GM21529 (cell line): Measurements from ENCODE around the gene MEF2D.

Experiments
- ATAC-seq: cut with Tn5 transposase; IDR thresholded peaks from one replicate; pipeline ENCODE4 v1.9.1; 2021; ENCODE audit not compliant: unreplicated experiment

The MEF2D gene

DNA sequence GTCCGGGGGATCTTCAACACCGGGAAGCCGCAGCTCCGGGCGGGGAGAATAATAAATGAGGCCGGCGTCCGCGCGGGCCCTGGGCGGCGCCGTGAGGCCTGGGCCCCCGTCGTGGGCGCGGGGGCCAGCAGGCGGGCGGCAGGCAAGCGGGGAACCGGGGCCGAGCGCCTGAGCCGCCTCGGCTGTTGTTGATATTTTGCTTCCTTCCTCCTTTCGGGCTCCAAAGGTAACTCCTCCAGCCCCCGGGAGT lies at the start of gene MEF2D:
Gene MEF2D (minus strand): TSS at position 233 of the 250 bp plus-strand sequence. CDS start 17,483 bp downstream, outside the sequence.
- no peak for ATAC-seq

DNA sequence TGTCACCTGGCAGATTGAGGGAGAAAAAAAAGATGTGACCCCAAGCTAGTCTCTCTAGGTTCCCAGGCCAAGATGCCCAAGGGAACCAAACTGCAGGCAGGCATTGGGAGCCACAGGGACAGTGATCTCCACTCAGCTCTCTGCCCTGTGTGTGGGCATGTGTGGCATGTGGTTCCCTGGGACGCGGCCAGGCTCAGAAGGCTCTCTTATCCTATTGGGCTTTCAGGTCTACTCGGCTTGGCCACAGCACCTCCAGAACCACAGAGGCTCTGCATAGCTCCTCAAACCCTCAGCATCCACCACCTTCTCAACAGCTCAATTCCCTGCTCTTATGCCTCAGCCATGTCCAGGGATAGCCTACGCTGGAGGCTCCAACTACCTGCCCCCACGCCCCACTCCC lies 49.8 kb upstream of the MEF2D start:
- ATAC-seq: no peak

DNA sequence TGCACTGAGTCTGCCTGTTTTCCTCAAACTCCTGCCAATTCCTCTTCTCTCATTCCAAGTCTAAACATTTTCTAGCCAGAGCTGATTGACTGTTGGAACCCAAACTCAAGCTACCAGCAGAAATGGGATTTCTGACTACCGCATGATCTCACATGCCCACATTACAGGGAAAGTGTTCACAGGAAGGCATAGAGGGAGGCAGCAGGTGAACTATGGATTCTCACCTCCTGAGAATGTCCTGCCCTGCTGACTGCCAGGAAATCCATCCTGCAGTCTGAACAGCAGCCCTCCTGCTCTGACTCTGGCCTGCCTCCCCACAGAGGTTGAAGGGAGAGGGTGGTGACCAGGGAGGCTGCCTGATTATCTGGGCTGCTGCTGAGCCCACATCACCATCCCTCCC lies 49.3 kb upstream of the MEF2D start:
- ATAC-seq: no peak

DNA sequence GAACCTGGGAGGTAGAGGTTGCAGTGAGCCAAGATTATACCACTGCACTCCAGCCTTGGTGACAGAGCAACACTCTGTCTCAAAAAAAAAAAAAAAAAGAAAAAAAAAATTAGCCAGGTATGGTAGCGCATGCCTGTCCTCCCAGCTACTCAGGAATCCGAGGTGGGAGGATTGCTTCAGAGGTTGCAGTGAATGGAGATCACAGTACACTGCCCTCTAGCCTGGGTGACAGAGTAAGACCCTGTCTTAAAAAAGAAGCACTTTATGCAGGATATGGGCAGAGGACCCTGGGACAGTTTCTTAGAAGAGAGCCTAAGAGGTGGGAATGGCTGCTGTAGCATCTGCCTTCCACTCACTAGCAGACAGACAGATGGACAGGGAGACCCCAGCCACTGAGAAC lies 48.8 kb upstream of the MEF2D start:
- no peak for ATAC-seq

DNA sequence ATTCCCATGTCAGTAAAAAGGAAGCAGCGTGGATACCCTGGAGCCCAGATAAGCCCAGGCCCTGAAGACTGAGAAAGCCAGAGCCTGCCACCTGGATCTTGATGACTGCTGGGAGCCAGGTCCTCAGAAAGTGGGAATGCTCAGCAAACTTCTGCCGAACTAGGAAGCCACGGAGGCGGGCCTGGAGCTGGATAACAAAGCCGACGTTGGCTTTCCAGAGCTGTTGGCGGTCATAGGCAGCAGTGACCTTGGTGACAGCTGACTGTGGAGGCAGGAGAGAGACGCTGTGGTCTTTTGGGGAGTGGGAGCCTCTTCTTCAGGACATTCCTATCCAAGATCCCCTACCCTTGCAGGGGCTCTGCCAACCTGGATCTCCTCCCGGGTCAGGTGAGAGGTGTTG lies 47.4 kb upstream of the MEF2D start:
- ATAC-seq: no peak

DNA sequence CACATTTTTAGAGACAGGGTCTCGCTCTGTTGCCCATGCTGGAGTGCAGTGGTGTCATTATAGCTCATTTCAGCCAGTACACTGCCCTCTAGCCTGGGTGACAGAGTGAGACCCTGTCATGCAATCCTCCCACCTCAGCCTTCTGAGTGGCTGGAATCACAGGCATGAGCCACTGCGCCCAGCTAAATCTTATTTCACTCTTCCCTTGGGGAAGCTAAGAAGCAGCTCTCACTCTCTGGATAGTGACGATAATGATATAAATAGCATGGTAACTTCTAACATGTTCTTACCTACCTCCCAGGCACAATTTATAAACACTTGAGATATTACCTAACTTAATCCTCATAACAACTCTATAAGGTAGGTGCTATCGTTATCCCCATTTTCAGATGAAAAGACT lies 46.9 kb upstream of the MEF2D start:
- ATAC-seq: no peak

DNA sequence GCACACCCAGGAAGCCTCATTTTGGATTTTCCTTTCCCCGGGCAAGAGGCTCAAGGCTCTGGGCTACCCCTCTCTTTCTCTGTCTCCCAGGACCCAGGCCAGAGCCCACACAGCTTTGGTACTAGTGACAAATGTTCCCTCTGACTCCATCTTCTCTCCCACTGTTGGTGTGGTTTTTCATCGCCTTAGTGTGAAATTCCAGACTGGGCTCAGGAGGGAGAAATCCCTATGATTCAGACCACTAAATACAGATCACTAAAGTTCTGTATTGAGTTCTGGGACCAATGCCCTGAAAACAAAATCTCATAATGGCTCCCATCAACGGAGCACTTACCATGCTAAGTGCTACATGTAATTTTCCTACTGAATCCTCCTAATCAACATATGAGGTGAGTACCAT lies 45.7 kb upstream of the MEF2D start:
- no peak for ATAC-seq

DNA sequence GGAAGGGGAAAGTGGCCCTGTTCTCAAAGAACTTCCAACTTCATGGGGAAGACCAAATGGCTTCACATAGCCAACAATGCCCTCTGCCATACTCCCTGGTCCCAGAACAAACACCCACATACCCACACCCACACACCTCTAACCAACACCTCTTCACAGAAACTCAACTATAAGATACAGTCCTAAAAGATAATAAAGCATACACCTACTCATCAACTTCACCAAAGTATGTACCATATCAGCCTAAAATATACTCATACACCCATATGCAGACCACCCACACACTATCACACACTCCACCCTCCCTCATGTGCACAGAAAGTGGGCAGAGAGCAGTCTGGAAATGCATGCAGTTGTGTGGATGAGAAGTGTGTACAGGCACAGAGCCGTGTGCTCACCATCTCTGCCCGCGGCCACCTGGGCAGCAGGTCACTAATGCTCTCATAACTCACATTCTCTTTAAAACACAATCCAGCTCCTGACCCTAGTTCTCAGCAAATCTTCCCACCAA lies 44.1 kb upstream of the MEF2D start:
- no peak for ATAC-seq

DNA sequence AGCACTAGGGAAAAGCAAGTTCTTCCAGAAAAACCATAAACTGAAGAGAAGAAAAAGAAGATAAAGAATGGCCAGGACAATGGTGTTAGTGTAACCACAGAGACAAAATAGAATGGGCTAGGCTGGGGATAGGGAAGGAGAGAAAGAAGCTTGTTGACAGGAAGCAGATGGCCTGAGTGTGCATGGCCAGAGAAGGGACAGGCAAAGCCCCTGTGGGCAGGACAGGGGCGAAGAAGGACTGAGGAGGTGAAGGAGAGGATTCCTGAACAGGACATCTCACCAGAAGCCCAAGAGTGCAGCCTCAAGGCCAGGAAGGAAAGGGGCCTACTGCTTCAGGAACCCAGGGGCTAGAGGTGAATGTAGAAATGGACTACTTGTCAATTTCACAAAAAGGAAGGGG lies 42.5 kb upstream of the MEF2D start:
- no peak for ATAC-seq

DNA sequence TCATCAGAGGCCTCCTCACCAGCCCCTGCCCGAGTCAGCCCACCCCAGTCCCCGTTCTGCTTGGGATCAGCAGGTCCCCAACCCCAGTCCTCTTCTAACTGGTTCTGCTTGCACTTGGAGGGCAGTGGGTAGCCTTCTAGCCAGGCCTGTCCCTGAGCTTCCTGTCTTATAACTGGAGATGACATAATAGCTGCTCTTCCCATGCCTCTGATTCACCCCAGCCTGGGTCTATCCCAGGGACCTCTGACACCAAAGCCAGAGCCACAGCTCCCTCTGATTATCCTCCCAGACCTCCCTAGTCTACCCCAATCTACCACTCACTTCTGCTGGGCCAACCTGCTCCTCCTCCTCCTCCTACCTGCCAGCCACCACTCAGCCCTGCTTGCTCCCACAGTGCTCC lies 40.4 kb upstream of the MEF2D start:
- no peak for ATAC-seq

DNA sequence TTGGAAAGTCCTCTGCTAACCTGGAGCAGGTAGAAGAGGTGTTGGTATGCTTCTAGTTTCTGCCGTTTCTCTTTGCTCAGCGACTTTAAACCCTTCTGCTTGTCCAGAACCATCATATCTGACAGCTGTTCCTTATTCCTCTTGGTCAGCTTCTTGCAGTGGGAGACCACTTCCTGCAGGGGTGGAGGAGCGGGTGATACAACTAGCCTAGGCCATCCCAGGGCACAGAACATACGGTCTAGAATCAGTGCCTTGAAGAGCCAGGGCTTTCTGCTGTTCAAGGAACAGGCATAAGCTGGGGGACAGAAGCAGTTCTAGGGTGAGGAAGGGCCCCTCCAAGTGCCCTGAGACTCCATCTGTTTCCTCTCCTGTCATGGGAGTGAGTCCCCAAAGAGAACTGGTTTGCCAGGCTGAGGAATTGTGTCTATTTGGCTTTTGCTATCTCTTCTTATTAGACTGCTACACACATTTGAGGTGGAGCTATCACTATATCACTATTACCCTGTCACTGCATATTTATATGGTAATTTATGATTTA lies 39.3 kb upstream of the MEF2D start:
- no peak for ATAC-seq

DNA sequence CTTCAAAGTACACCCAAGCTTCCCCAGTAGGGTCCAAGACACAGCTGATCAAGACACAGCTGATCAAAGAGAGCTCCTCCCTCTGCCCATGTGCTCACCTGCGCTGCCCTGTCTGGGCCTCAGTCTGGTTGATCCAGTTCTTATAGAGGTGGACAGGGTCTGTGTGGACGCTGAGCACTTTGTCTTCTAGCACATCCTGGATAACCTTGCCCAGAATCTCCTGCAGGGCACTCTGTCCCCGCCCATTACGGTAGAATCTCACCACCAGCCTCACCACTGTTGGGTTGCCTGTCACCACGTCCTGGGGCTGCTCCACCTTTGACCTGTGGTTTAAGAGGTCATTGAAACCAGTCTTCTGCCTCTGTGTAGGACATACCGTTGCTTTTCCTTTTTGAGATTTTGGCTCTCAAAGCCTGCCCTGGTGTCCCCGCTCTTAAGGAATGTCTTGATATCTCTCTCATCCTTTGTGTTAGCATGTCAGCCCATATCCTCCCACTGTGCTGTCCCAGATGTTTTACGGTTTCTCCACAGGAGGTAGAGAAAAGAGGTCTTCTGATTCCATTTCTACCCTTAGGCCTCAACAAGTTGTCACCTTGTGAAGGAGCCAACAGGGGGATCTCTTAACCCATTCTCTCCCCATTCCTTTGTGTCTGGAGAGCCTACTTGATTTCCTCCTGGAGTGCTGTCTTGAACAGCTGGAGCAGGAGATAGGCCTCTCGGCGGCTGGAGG lies 38.3 kb upstream of the MEF2D start:
- no peak for ATAC-seq

DNA sequence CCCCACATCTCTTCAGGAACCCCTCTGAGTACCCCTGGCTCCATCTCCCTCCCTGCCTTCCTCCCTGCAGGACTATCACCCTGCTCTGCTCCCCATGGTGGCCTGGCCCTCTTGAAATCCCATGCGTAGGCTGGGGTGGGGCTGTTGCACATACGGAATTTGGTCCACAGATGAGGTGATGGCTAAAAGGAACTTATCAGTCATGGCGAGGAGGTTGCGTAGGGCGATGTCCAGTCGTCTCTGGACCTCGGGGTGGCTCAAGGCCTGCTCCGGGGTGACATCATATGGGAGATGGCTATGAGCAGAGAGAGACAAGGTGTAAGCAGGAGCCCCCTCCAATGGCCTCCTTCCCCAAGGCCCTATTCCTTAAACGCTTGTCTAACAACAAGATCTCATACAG lies 36.5 kb upstream of the MEF2D start:
- ATAC-seq: no peak

DNA sequence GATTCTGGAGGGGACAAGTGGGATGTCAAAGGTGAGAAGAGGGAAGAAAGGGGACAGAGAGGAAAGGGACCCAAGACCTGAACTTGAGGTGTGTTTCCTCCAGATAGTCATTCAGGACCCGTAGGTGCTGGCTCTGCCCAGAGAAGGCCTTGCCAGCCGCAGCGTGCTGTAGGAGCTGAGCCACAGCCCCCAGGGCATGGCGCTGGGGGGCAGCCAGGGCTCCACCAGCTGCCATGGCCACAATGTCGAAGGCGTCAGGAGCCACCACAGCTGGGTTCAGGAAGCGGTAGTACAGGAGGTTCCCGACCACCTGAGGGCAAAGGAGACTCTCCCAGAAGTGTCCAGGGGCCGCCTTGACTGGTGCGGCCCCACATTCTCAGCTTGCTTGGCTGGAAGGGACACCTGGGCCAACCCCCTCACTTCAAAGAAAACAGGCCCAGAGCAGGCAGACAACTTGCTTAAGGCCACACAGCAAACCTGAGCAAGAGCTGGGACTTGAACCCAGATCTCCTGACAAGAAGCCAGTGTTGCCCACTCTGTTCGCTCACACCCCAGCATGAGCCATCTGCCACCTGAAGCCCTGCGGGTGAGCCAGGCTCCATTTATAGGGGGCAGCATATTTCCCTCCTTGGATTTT lies 34.0 kb upstream of the MEF2D start:
- no peak for ATAC-seq

DNA sequence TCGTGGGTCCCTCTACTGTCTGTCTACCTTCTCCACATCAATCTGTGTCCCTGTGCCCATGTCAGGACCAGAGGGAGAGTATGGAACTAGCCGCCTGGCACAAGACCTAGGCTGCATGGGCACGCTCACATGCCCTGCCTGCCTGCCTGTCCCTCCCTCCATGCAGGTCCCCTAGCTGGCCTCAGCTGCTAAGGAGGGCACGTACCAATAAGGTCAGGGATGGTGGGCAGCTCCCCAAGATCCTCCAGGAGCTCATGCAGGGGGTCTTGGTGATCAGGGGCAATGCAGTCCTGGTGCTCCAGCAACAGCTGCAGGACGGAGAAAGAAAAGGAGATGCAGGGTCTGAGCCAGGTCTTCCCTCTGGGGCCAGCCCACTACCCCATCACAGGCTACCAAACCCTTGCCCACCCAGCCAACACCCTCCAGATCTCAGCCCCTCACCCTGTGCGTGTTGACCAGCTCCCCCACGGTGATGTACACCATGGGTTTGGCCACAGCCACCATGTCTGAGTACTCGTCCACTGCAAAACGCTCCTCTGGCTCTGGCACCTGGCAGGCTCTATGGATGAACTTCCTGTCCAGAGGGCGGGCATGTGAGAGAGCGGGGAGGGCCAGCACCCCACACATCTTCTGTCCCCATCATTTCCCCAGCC lies 33.1 kb upstream of the MEF2D start:
- no peak for ATAC-seq

DNA sequence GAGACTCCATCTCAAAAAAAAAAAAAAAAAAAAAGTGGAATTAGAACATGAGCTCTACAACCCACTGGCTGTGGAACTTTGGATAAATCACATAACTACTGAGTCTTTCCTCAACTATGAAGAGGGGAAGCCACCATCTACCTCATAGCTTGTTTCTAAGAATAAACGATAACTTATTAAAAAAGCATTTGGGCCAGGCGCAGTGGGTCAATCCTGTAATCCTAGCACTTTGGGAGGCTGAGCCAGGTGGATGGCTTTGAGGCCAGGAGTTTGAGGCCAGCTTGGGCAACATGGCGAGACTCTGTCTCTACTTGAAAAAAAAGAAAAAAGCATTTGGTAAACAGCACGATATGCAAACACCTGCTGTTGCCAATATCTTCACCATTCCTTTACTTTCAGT lies 31.8 kb upstream of the MEF2D start:
- no peak for ATAC-seq

DNA sequence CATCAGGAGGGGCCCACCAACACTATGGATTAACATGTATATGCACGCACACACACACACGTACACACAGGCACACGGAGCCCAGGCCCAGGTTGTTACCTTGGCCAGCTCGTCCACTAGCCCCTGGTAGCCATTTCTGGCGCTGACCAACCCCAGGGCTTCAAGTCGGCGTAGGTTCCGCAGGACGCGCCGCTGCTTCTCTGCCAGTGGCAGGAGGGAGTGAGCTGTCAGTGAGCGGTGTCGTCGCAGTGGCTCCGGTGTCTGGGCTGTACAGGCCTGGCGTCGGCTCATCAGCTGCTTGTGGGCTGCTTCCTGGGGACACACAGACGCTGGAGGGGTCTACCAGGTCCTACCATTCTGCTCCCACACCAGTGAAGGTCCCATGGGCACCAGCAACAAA lies 29.4 kb upstream of the MEF2D start:
- no peak for ATAC-seq

DNA sequence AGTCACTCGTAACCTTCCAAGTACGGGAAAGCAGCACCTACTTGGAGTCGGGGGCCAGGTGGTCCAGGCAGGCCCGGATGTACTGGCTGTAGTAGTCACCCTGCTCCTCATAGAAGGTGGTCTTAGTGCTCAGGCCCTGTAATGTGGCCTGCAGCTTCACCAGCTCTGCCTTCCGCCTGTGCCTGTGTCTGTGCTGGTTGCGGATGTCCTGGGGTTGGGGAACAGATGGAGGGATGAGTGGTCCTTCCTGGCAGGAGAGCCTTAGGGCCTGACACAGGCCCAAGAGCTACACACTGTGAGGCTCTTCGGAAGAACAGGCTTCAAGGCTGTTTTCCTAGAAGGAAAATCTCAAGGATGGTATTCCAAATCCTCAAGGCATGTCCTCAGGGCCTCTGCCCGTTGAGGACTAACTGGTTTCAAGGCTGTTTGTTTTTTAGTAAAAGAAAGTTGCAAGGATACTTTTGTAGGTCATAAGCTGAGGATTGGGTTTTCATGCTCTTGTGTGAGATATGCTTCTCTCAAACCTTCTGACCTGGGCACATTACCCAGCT lies 28.4 kb upstream of the MEF2D start:
- ATAC-seq: no peak

DNA sequence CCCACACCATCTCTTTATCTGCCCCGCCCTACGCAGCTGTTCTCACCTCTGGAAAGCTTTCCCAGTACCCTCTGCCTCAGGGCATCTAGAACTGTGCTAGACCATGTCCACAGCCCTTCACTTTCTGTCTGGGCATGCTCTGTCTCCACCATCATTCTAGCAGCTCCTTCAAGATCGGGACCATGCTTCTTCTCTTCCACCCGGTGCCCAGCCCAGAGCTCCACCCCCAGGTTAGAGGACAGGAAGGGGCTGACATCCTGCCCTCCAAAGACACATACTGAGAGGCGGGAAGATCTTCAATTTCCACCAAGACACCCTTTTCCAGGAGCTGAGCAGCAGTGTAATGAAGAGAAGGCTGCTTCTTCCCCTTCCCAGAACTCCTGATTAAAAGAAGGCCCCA lies 27.7 kb upstream of the MEF2D start:
- no peak for ATAC-seq

DNA sequence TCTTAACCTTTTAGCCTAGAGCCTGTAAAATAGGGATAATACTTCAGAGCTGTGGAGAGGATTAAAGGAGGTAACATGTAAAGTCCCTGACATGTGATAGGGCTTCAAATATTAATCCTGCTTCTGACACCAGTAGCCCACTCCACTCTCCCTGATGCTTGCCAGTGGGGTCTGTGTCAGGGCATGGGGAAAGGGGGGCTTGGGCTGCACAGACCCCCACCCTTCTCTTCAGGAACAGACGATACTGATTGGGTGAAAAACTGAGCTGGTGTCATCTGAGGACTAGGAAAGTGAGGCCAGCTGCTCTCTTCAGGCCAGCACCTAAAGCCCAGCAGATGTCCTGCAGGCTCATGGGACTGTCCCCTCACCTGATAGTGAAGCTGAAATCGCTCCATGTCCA lies 27.0 kb upstream of the MEF2D start:
- no peak for ATAC-seq

DNA sequence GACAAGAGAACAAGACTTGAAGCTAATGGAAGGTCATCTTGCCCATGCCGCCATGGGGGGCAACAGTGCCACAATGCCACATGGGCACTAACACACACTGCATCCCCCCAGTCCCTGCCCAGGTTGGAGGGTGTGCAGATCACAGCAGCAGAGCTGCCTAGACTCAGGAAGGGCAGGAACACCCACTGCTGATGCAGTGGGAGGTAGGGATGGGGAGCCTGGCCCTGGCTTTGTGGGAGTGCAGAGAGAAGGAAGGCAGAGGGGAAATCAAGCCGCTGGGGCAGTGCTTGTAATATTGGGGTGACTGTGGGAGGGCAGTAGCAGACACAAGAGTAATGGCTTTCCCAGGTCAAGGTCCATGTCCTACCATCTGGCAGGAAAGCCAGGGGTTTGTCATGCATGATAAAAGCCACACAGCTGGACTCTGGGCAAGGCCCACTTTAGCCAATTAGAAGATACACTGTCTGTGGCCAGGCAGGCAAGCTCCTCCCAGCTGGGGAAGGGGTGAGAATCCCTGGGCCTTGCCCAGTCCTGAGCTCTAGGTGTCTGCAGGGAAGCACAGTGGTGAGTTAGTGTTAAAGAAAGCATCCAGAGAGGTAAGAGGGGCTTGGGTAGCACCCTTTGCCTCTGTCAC lies 25.4 kb upstream of the MEF2D start:
- no peak for ATAC-seq
